Measurements from ENCODE around the gene UNC45A.

DNA sequence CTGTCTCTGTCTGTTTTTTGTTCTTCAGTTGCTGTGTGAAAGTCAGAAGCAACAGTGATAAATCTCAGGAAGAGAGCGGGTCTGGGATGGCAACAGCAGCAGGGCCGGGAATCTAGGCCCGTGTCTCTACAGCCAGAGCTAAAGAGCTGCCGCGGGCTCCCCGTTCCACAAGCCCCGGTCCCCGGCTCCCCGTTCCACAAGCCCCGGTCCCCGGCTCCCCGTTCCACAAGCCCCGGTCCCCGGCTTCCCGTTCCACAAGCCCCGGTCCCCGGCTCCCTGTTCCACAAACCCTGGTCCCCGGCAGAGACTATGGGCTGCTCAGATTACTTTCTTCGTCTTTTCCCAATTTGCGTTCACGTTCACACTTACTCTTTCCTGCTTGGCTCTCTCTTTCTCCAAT lies 39.1 kb downstream of the UNC45A start:
- TF ChIP-seq POLR2A (IDR thresholded peaks at IDR 0.05), result no peak
- TF ChIP-seq, protein P1, sequence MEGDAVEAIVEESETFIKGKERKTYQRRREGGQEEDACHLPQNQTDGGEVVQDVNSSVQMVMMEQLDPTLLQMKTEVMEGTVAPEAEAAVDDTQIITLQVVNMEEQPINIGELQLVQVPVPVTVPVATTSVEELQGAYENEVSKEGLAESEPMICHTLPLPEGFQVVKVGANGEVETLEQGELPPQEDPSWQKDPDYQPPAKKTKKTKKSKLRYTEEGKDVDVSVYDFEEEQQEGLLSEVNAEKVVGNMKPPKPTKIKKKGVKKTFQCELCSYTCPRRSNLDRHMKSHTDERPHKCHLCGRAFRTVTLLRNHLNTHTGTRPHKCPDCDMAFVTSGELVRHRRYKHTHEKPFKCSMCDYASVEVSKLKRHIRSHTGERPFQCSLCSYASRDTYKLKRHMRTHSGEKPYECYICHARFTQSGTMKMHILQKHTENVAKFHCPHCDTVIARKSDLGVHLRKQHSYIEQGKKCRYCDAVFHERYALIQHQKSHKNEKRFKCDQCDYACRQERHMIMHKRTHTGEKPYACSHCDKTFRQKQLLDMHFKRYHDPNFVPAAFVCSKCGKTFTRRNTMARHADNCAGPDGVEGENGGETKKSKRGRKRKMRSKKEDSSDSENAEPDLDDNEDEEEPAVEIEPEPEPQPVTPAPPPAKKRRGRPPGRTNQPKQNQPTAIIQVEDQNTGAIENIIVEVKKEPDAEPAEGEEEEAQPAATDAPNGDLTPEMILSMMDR (IDR thresholded peaks at IDR 0.05), result no peak

Data from right lobe of liver (tissue), 4 donors.